Fibroblast of lung (primary cell): ENCODE measurements around the gene TRIM41. TPM values are rescaled to one million over a fixed set of nuclear protein-coding genes. Genes with fewer than 3 reads are reported as not detected.
A peak's percentile ranks its signal among the peaks of the same experiment; 100 is the strongest.
"Not testable (repeated sequence)": the region's sequence is repeated elsewhere in the genome, so short reads cannot be mapped to it uniquely, and the experiment has no call there.

ENCODE experiments used
- DNase-seq, 2 donors: peaks; one replicate each; pipeline versions ENCODE4 v3.0.0 to v3.0.0-alpha.2; 2010; ENCODE audit warnings: low read depth in 2 of 2
- H2AFZ ChIP-seq: 2 replicates; pipeline ENCODE4 v1.5.1; 2012; ENCODE audit warnings: low read length, control low read depth, inconsistent platforms
- H3K27ac ChIP-seq: 2 replicates; pipeline ENCODE4 v1.5.1; 2011; ENCODE audit warnings: low read length, control low read depth; ENCODE audit not compliant: insufficient read depth
- H3K27me3 ChIP-seq: 2 replicates; pipeline ENCODE4 v1.5.1; 2011; ENCODE audit warnings: mild to moderate bottlenecking, low read length; ENCODE audit not compliant: control insufficient read depth, insufficient read depth
- H3K36me3 ChIP-seq: 2 replicates; pipeline ENCODE4 v1.5.1; 2011; ENCODE audit warnings: low read length; ENCODE audit not compliant: control insufficient read depth, insufficient read depth
- H3K4me1 ChIP-seq: 2 replicates; pipeline ENCODE4 v1.5.1; 2011; ENCODE audit warnings: low read length; ENCODE audit not compliant: control insufficient read depth, insufficient read depth; ENCODE audit errors: extremely low read depth
- H3K4me2 ChIP-seq: 2 replicates; pipeline ENCODE4 v1.5.1; 2011; ENCODE audit warnings: low read length, control low read depth; ENCODE audit not compliant: insufficient read depth; ENCODE audit errors: extremely low read depth
- H3K4me3 ChIP-seq, 4 experiments: fragments of 200-600 bp in 1 of 4; sonication (generic) in 1 of 4; replicated peaks in 1 of 4; 2 replicates each; pipeline ENCODE4 v1.5.1; 2011 to 2016; ENCODE audit warnings: low read length in 4 of 4, low read depth in 3 of 4, mild to moderate bottlenecking in 3 of 4, control low read depth in 2 of 4, inconsistent platforms in 1 of 4, mixed read lengths in 1 of 4; ENCODE audit not compliant: insufficient read depth in 1 of 4; ENCODE audit errors: control extremely low read depth in 1 of 4
- H3K79me2 ChIP-seq: 2 replicates; pipeline ENCODE4 v1.5.1; 2012; ENCODE audit warnings: mild to moderate bottlenecking, low read length, inconsistent platforms; ENCODE audit not compliant: control insufficient read depth, insufficient read depth
- H3K9ac ChIP-seq: 2 replicates; pipeline ENCODE4 v1.5.1; 2011; ENCODE audit warnings: mild to moderate bottlenecking, low read length, control low read depth; ENCODE audit not compliant: insufficient read depth
- H3K9me3 ChIP-seq: 2 replicates; pipeline ENCODE4 v1.5.1; 2012; ENCODE audit warnings: low read depth, low read length; ENCODE audit not compliant: control insufficient read depth, insufficient read depth
- H4K20me1 ChIP-seq: 2 replicates; pipeline ENCODE4 v1.5.1; 2011; ENCODE audit warnings: low read length; ENCODE audit not compliant: control insufficient read depth, insufficient read depth; ENCODE audit errors: extremely low read depth
- CTCF ChIP-seq, 2 donors: IDR thresholded peaks in 1 of 2; conservative IDR thresholded peaks in 1 of 2; 1 replicate in 1 of 2; 2 replicates in 1 of 2; pipeline ENCODE4 v1.5.1; 2011 to 2012; ENCODE audit warnings: low read length in 2 of 2, control low read depth in 1 of 2, inconsistent platforms in 1 of 2, low read depth in 1 of 2, mild to moderate bottlenecking in 1 of 2
- EZH2 ChIP-seq: IDR thresholded peaks from 2 replicates; pipeline ENCODE4 v1.5.1; 2012; ENCODE audit warnings: low read length, control low read depth, mild to moderate bottlenecking; ENCODE audit errors: missing control alignments
- polyA plus RNA-seq, 2 donors: library from polyadenylated mRNA; depleted of rRNA in 1 of 2; stranded (reverse) in 1 of 2; unstranded in 1 of 2; fragments of >200 nt; gene quantifications; 2 replicates each; pipeline ENCODE4 v1.2.1, GENCODE V29; 2011 to 2012; ENCODE audit warnings: missing spikeins in 1 of 2
- total RNA-seq: library from RNA; depleted of rRNA; stranded (reverse); fragments of >200 nt; gene quantifications from 2 replicates; pipeline ENCODE4 v1.2.1, GENCODE V29; 2014

The TRIM41 gene
- total and polyA plus RNA-seq, 2 donors (not counting 1 experiment from before 2014, with no cell fraction given): 8.3 to 17.0 TPM

DNA sequence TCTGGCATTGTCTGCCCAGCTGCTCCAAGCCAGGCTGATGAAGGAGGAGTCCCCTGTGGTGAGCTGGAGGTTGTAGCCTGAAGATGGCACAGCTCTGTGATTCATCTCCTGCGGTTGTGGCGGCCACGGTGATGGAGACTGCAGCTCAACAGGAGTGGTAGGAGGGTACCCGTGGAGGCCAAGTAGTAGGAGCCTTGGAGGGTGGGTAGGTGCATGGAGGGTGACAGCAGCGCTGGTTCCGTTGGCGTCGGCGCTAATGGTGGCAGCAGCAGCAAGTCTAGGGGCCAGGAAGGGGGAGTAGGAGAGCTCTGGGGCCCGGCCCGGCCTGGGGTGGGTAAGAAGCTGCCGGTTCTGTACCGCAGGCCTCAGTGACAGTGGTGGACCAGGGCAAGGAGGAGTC lies 60.3 kb downstream of the TRIM41 start:
- Histone ChIP-seq H2AFZ (no peak overlapping the region), H4K20me1 (no peaks in the 10 kb centered on the region), H3K27me3 (no peaks in the 10 kb centered on the region), H3K27ac (no peak overlapping the region), H3K36me3 (no peaks in the 10 kb centered on the region), H3K79me2 (no peaks in the 10 kb centered on the region), H3K9ac (no peak overlapping the region), H3K9me3 (no peaks in the 10 kb centered on the region), H3K4me2 (no peak overlapping the region), H3K4me3 (no peak overlapping the region), H3K4me1 (no peaks in the 10 kb centered on the region)
- no peak for TF ChIP-seq EZH2
- DNase-seq: no peak

DNA sequence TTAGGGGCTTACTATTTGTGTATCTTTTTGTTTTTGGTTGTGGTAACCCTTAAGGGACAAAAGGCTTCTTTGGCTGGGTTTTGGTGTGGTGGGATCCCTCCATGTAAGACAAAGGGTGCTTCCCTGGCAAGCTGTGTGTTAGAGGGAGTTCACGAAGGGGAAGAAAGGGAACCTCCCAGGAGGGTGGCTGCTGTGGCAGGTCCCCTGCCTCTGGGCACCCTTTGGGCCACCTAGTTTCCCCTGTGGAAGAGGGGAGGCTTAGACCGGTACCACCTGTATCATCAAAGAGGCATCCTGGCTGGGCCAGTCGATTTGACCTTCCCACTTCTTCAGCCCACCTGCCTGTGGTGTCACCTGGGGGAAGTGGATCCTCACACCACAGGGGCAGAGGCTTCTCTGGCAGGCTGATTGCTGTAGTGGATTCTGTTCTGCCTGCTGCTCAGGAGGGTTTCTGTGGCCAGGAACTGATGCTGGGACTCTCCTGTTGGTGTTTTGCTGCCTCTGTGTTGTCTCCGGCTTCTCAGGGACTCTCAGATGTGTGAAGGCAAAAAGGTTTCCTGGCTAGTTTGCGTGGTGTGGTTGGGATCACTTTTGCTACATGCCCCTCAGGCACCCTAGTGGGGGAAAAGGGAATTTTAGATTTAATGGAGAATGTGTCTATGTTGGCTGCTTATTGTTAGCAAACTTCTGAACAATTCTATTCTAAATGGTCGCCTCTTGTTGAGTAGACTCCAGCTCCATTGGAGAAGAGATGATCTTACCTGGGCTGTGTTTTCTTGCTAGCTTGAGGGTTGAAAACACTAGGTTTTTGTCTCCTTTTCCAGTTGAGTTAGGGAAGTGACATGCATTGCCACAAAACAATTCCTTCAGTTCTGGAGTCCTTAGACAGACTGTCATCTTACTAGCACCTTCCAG lies 61.0 kb downstream of the TRIM41 start:
- H4K20me1 ChIP-seq, H3K9ac ChIP-seq, H3K27me3 ChIP-seq, H3K4me3 ChIP-seq, H3K4me2 ChIP-seq, H3K36me3 ChIP-seq, H3K9me3 ChIP-seq, H3K79me2 ChIP-seq, H3K27ac ChIP-seq, H3K4me1 ChIP-seq, DNase-seq, H2AFZ ChIP-seq: not testable (repeated sequence)
- peak in 1 of 2 donors; percentile 2 for TF ChIP-seq CTCF (conservative IDR thresholded peaks at IDR 0.05 in 1 of 2, IDR thresholded peaks at IDR 0.05 in 1 of 2; ENCODE audit: low read depth in 1 of 2, low read length in 2 of 2)

Other genes with a start within 250 kb of the TRIM41 start
- gene BTNL3, start 234.4 kb upstream of the TRIM41 start, total RNA-seq: not detected in 2 replicates
- not detected in 2 replicates for gene BTNL3, start 234.4 kb upstream of the TRIM41 start, polyA plus RNA-seq
- not detected in 2 replicates for gene BTNL9, start 183.0 kb upstream of the TRIM41 start, total RNA-seq
- not detected in 2 replicates for gene BTNL9, start 183.0 kb upstream of the TRIM41 start, polyA plus RNA-seq
- not detected in 2 replicates for gene OR2V1, start 92.1 kb upstream of the TRIM41 start, total RNA-seq
- gene OR2V1, start 92.1 kb upstream of the TRIM41 start, polyA plus RNA-seq: not detected in 2 replicates
- gene OR2V2, start 75.7 kb upstream of the TRIM41 start, total RNA-seq: not detected in 2 replicates
- gene OR2V2, start 75.7 kb upstream of the TRIM41 start, polyA plus RNA-seq: not detected in 2 replicates
- 2.3 and 7.3 TPM in 2 replicates for gene TRIM7, start 18.1 kb upstream of the TRIM41 start, total RNA-seq
- gene TRIM7, start 18.1 kb upstream of the TRIM41 start, polyA plus RNA-seq: 4.7 and 6.9 TPM in 2 replicates
- 4,649 and 6,091 TPM in 2 replicates for gene RACK1, start 20.6 kb downstream of the TRIM41 start, total RNA-seq
- 3,014 and 3,409 TPM in 2 replicates for gene RACK1, start 20.6 kb downstream of the TRIM41 start, polyA plus RNA-seq
- gene TRIM52, start 37.9 kb downstream of the TRIM41 start, total RNA-seq: 7.2 and 7.9 TPM in 2 replicates
- gene TRIM52, start 37.9 kb downstream of the TRIM41 start, polyA plus RNA-seq: 5.5 and 8.1 TPM in 2 replicates
- 0.17 and 0.26 TPM in 2 replicates for gene OR4F3, start 144.0 kb downstream of the TRIM41 start, total RNA-seq
- not detected in 2 replicates for gene OR4F3, start 144.0 kb downstream of the TRIM41 start, polyA plus RNA-seq